Ovary (tissue), 3 donors: ENCODE measurements around the gene VAV3.

Source experiments
- POLR2A ChIP-seq: fragments of 450-650 bp; IDR thresholded peaks from one replicate; pipeline ENCODE4 v1.6.1; 2017; ENCODE audit warnings: antibody characterized with exemption, mild to moderate bottlenecking, moderate library complexity
- TF ChIP-seq, protein P1 (sequence below), 3 donors: fragments of 450-650 bp in 2 of 3; fragments of 200-600 bp in 1 of 3; IDR thresholded peaks; one replicate each; pipeline versions ENCODE4 v1.5.1 to v1.8.0; 2016 to 2022; ENCODE audit warnings: antibody characterized with exemption in 3 of 3, mild to moderate bottlenecking in 1 of 3
- donor health status: DM: no; HTN: no; CAD: no.

DNA sequence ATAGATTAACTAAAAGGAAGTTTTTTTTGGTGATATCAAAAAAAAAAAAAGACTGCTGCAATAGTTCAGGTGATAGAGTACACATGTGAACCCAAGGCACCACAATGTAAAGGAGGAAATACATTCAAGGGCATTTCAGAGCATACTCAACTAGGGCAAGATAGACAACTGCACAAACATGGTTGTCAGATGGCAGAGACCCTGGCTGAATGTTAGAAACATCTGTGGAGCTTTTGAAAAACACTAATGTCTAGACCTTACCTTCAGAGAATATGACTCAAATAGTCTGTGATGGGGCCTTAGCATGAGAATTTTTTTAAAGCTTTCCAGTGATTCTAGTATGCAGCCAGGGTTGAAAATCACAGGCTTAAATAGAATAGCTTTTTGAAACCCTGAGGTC is 173.6 kb downstream of the VAV3 start:
- TF ChIP-seq, protein P1, sequence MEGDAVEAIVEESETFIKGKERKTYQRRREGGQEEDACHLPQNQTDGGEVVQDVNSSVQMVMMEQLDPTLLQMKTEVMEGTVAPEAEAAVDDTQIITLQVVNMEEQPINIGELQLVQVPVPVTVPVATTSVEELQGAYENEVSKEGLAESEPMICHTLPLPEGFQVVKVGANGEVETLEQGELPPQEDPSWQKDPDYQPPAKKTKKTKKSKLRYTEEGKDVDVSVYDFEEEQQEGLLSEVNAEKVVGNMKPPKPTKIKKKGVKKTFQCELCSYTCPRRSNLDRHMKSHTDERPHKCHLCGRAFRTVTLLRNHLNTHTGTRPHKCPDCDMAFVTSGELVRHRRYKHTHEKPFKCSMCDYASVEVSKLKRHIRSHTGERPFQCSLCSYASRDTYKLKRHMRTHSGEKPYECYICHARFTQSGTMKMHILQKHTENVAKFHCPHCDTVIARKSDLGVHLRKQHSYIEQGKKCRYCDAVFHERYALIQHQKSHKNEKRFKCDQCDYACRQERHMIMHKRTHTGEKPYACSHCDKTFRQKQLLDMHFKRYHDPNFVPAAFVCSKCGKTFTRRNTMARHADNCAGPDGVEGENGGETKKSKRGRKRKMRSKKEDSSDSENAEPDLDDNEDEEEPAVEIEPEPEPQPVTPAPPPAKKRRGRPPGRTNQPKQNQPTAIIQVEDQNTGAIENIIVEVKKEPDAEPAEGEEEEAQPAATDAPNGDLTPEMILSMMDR (IDR thresholded peaks at IDR 0.05) = no peak
- TF ChIP-seq POLR2A = no peak
